ENCODE measurements around the gene ELAC1. TPM values are rescaled to one million over a fixed set of nuclear protein-coding genes. Genes with fewer than 3 reads are reported as not detected.
"Not testable (repeated sequence)": the region's sequence is repeated elsewhere in the genome, so short reads cannot be mapped to it uniquely, and the experiment has no call there.

ELAC1 gene
- total RNA-seq, 1 donor from 2014 or later, result 16.1 TPM

- H3K4me1 Mint-ChIP-seq, result peaks cover 17% of the 10 kb centered on the region
- no peak overlapping the region for H3K4me3 Mint-ChIP-seq
- no peaks in the 10 kb centered on the region for H3K9me3 Mint-ChIP-seq
- H3K27me3 Mint-ChIP-seq (ENCODE audit: insufficient read depth, low read depth), result no peaks in the 10 kb centered on the region
- no peak overlapping the region for H3K4me2 ChIP-seq
- no peak for DNase-seq (ENCODE audit: low spot score)
- TF ChIP-seq EZH2 (IDR thresholded peaks at IDR 0.05) (no peak), CTCF (IDR thresholded peaks at IDR 0.05) (no peak), EZH2phosphoT487 (IDR thresholded peaks at IDR 0.05) (no peak)
- no peaks in the 10 kb centered on the region for H3F3A ChIP-seq (ENCODE audit: low read depth)
- H3K36me3 ChIP-seq, result peaks cover 6% of the 10 kb centered on the region
- H3K4me1 ChIP-seq, result no peaks in the 10 kb centered on the region
- H3K9me3 ChIP-seq (ENCODE audit: low read depth), result no peaks in the 10 kb centered on the region
- H3K36me3 Mint-ChIP-seq, result peaks cover 13% of the 10 kb centered on the region
- H2AFZ ChIP-seq (replicated peaks), result no peak overlapping the region
- H4K20me1 ChIP-seq (ENCODE audit: low read depth), result no peaks in the 10 kb centered on the region
- no peak overlapping the region for H3K4me3 ChIP-seq
- H3K27me3 ChIP-seq, result no peaks in the 10 kb centered on the region
- H3K9ac ChIP-seq, result no peak overlapping the region
- no peaks in the 10 kb centered on the region for H3K79me2 ChIP-seq (ENCODE audit: low read depth)
- no peak overlapping the region for H3K27ac Mint-ChIP-seq
- no peak overlapping the region for H3K27ac ChIP-seq
Measured at GRCh38 chr18:50938912-50939311, 28.9 kb upstream of the ELAC1 start.

- no peak for TF ChIP-seq EZH2phosphoT487 (IDR thresholded peaks at IDR 0.05)
- TF ChIP-seq CTCF (IDR thresholded peaks at IDR 0.05), result no peak
- no peak for TF ChIP-seq EZH2 (IDR thresholded peaks at IDR 0.05)
- Histone ChIP-seq H3K4me2 (no peak overlapping the region), H3K27me3 (no peaks in the 10 kb centered on the region), H4K20me1 (ENCODE audit: low read depth) (no peaks in the 10 kb centered on the region), H3K36me3 (peaks cover 4% of the 10 kb centered on the region), H3K27ac (no peak overlapping the region), H3K9me3 (ENCODE audit: low read depth) (no peaks in the 10 kb centered on the region), H3F3A (ENCODE audit: low read depth) (no peaks in the 10 kb centered on the region), H2AFZ (replicated peaks) (no peak overlapping the region), H3K4me3 (no peak overlapping the region), H3K79me2 (ENCODE audit: low read depth) (no peaks in the 10 kb centered on the region), H3K9ac (no peak overlapping the region), H3K4me1 (no peaks in the 10 kb centered on the region)
- no peak overlapping the region for H3K4me3 Mint-ChIP-seq
- H3K9me3 Mint-ChIP-seq, result no peaks in the 10 kb centered on the region
- H3K27ac Mint-ChIP-seq, result no peak overlapping the region
- peaks cover 2% of the 10 kb centered on the region for H3K27me3 Mint-ChIP-seq (ENCODE audit: insufficient read depth, low read depth)
- H3K4me1 Mint-ChIP-seq, result no peaks in the 10 kb centered on the region
- no peak for DNase-seq (ENCODE audit: low spot score)
- H3K36me3 Mint-ChIP-seq, result peaks cover 27% of the 10 kb centered on the region
Measured at GRCh38 chr18:50944245-50944932, 23.5 kb upstream of the ELAC1 start.

- not testable (repeated sequence) for DNase-seq (ENCODE audit: low spot score); H3K27ac ChIP-seq; H3K27me3 ChIP-seq; H3F3A ChIP-seq (ENCODE audit: low read depth); H3K79me2 ChIP-seq (ENCODE audit: low read depth); H3K27me3 Mint-ChIP-seq (ENCODE audit: insufficient read depth, low read depth); H3K4me3 Mint-ChIP-seq; H3K4me3 ChIP-seq; H3K4me1 ChIP-seq; H3K27ac Mint-ChIP-seq; H4K20me1 ChIP-seq (ENCODE audit: low read depth); H3K9me3 Mint-ChIP-seq; H3K36me3 ChIP-seq; H3K9ac ChIP-seq; H2AFZ ChIP-seq (replicated peaks); H3K4me2 ChIP-seq; H3K9me3 ChIP-seq (ENCODE audit: low read depth); H3K4me1 Mint-ChIP-seq
- H3K36me3 Mint-ChIP-seq, result peaks cover 24% of the 10 kb centered on the region
Measured at GRCh38 chr18:50945918-50946317, 21.9 kb upstream of the ELAC1 start.

GRCh38 chr18:50947899-50948298 lies 19.9 kb upstream of the ELAC1 start:
- H3K36me3 ChIP-seq, result no peaks in the 10 kb centered on the region
- H3K27me3 ChIP-seq, result no peaks in the 10 kb centered on the region
- peaks cover 3% of the 10 kb centered on the region for H3F3A ChIP-seq (ENCODE audit: low read depth)
- no peak for DNase-seq (ENCODE audit: low spot score)
- H3K27me3 Mint-ChIP-seq (ENCODE audit: insufficient read depth, low read depth), result peaks cover 4% of the 10 kb centered on the region
- no peak overlapping the region for H3K27ac ChIP-seq
- no peak overlapping the region for H3K4me3 Mint-ChIP-seq
- H3K79me2 ChIP-seq (ENCODE audit: low read depth), result no peaks in the 10 kb centered on the region
- no peak overlapping the region for H3K27ac Mint-ChIP-seq
- no peaks in the 10 kb centered on the region for H3K4me1 ChIP-seq
- H4K20me1 ChIP-seq (ENCODE audit: low read depth), result no peaks in the 10 kb centered on the region
- peaks cover 20% of the 10 kb centered on the region for H3K36me3 Mint-ChIP-seq
- no peak for TF ChIP-seq EZH2phosphoT487 (IDR thresholded peaks at IDR 0.05)
- TF ChIP-seq CTCF (IDR thresholded peaks at IDR 0.05), result no peak
- TF ChIP-seq EZH2 (IDR thresholded peaks at IDR 0.05), result no peak
- no peak overlapping the region for H3K4me3 ChIP-seq
- no peaks in the 10 kb centered on the region for H3K4me1 Mint-ChIP-seq
- H2AFZ ChIP-seq (replicated peaks), result no peak overlapping the region
- no peak overlapping the region for H3K4me2 ChIP-seq
- H3K9me3 ChIP-seq (ENCODE audit: low read depth), result no peaks in the 10 kb centered on the region
- no peaks in the 10 kb centered on the region for H3K9me3 Mint-ChIP-seq
- no peak overlapping the region for H3K9ac ChIP-seq
